Liver (tissue), 9 donors: ENCODE results near the gene TTLL4. TPM values are rescaled to one million over a fixed set of nuclear protein-coding genes. Genes with fewer than 3 reads are reported as not detected.
A peak's percentile ranks its signal among the peaks of the same experiment; 100 is the strongest.

ENCODE experiments used
- DNase-seq: peaks from one replicate; pipeline ENCODE4 v3.0.0-alpha.2; 2017; ENCODE audit warnings: low spot score
- H3K27ac ChIP-seq, 2 donors: one replicate each; pipeline ENCODE4 v1.7.0; 2013; ENCODE audit warnings: inconsistent platforms in 2 of 2, low read length in 2 of 2, control low read depth in 1 of 2, low read depth in 1 of 2, mild to moderate bottlenecking in 1 of 2
- H3K27me3 ChIP-seq, 4 donors: one replicate each; pipeline versions ENCODE4 v1.6.1 to v1.7.0; 2013; ENCODE audit warnings: low read length in 3 of 4, inconsistent platforms in 1 of 4, mild to moderate bottlenecking in 1 of 4, moderate library complexity in 1 of 4; ENCODE audit not compliant: control insufficient read depth in 4 of 4, insufficient read depth in 4 of 4
- H3K36me3 ChIP-seq, 4 donors: one replicate each; pipeline versions ENCODE4 v1.6.1 to v1.7.0; 2013; ENCODE audit warnings: low read length in 3 of 4, mild to moderate bottlenecking in 3 of 4, low read depth in 1 of 4, moderate library complexity in 1 of 4; ENCODE audit not compliant: control insufficient read depth in 4 of 4, insufficient read depth in 3 of 4
- H3K4me1 ChIP-seq, 4 donors: one replicate each; pipeline versions ENCODE4 v1.6.1 to v1.7.0; 2013; ENCODE audit warnings: low read length in 3 of 4, mild to moderate bottlenecking in 3 of 4, moderate library complexity in 1 of 4; ENCODE audit not compliant: control insufficient read depth in 4 of 4, insufficient read depth in 4 of 4
- H3K4me3 ChIP-seq, 3 donors: one replicate each; pipeline versions ENCODE4 v1.6.1 to v1.7.0; 2013; ENCODE audit warnings: low read length in 3 of 3, control low read depth in 1 of 3, low read depth in 1 of 3, mild to moderate bottlenecking in 1 of 3
- H3K9ac ChIP-seq, 2 donors: one replicate each; pipeline ENCODE4 v1.7.0; 2013; ENCODE audit warnings: low read length in 2 of 2, mild to moderate bottlenecking in 2 of 2, moderate library complexity in 2 of 2, control low read depth in 1 of 2, low read depth in 1 of 2
- H3K9me3 ChIP-seq, 4 donors: one replicate each; pipeline versions ENCODE4 v1.6.1 to v1.7.0; 2013; ENCODE audit warnings: low read length in 3 of 4; ENCODE audit not compliant: control insufficient read depth in 4 of 4
- CTCF ChIP-seq: fragments of 150-350 bp; IDR thresholded peaks from 2 replicates; pipeline ENCODE4 v1.5.1; 2017; ENCODE audit warnings: improper control_type of control experiment, low read depth, low read length; ENCODE audit not compliant: missing input control
- FOXA2 ChIP-seq: IDR thresholded peaks from 2 replicates; pipeline ENCODE4 v1.6.1; 2016; ENCODE audit warnings: antibody characterized with exemption
- JUND ChIP-seq, 2 donors: IDR thresholded peaks; 2 replicates each; pipeline ENCODE4 v1.6.1; 2016; ENCODE audit warnings: antibody characterized with exemption in 2 of 2
- NR2F2 ChIP-seq: IDR thresholded peaks from 2 replicates; pipeline ENCODE4 v1.6.1; 2016; ENCODE audit warnings: antibody characterized with exemption
- RAD21 ChIP-seq, 2 donors: IDR thresholded peaks; 2 replicates each; pipeline ENCODE4 v1.6.1; 2016; ENCODE audit warnings: antibody characterized with exemption in 2 of 2, mild to moderate bottlenecking in 2 of 2
- RXRA ChIP-seq, 2 donors: IDR thresholded peaks; 2 replicates each; pipeline ENCODE4 v1.6.1; 2017 to 2018; ENCODE audit warnings: antibody characterized with exemption in 2 of 2, mild to moderate bottlenecking in 1 of 2
- YY1 ChIP-seq: IDR thresholded peaks from 2 replicates; pipeline ENCODE4 v1.6.1; 2016; ENCODE audit warnings: antibody characterized with exemption, mild to moderate bottlenecking
- WGBS: extraction: QIAGEN DNeasy Blood & Tissue Kit; methylation state at CpG from one replicate; pipeline ENCODE4 v1.1.7; 2013; 5-methylcytosine and 5-hydroxymethylcytosine counted together
- polyA plus RNA-seq, 2 donors: library from polyadenylated mRNA; stranded (reverse) in 1 of 2; unstranded in 1 of 2; fragments of 200-250 nt in 1 of 2; fragments of >200 nt in 1 of 2; fragmentation: Nextera tagmentation in 1 of 2; extraction: Ambion mirVana in 1 of 2; gene quantifications; one replicate each; pipeline versions ENCODE4 v1.2.1 to v1.2.3, GENCODE V29; 2013 to 2015
- total RNA-seq, 2 donors: library from RNA; depleted of rRNA; stranded (reverse); fragments of >200 nt; gene quantifications; one replicate each; pipeline ENCODE4 v1.2.3, GENCODE V29; 2014
- TF ChIP-seq, protein P1 (sequence below): IDR thresholded peaks from 2 replicates; pipeline ENCODE4 v1.6.1; 2016; ENCODE audit warnings: antibody characterized with exemption
- TF ChIP-seq, protein P2 (sequence below): IDR thresholded peaks from 2 replicates; pipeline ENCODE4 v1.6.1; 2016; ENCODE audit warnings: antibody characterized with exemption
- TF ChIP-seq, protein P3 (sequence below): IDR thresholded peaks from 2 replicates; pipeline ENCODE4 v1.6.1; 2016; ENCODE audit warnings: antibody characterized with exemption
- donor health status: healthy.
- donor health status: healthy.
- donor health status: healthy.
- donor health status: healthy.
- donor health status: healthy.

The TTLL4 gene
- total and polyA plus RNA-seq, 4 donors, result 5.7 to 14.0 (median 6.6) TPM

DNA sequence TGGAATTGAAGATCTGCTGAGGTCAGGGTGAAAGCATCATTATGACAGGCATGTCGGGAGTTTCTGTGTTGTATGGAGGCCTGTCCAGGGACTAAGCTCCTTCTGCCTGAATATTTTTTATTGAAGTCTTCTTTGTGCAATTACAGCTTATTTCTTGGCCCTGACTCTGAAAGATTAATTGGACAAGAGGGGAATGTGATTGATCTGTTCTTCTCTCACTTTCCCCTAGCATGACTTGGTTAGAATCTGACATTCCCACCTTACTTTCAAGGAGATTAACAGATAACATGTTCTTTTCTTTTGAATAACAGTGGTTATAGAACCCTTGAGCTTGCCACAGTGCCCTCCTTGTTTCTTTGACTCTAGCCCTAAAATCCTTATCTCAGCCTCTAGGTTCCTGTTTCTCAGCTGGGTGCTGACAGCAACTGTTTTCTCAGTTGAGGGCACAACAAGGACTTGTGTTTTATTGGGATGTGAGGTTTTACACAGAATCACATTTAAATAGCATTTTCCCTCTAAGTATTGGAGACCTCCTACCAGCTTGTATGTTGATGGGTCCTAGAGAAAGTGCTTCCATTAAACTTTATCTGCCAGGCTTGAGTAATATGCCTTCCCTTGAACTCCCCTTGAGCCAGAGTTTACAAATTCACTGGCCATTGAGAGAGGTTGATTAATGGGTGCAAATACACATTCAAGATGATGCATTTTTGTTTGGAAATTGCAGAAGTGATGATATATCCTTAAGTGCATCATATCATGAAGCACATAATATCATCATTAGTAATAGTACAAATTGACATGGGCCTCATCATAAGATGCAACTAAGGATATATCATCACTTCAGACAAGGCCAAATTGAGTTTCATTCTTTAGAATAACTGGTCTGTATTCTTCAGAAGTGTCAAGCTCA lies 12.5 kb downstream of the TTLL4 start:
- no peak for DNase-seq
- Histone ChIP-seq H3K9ac (no peak overlapping the region), H3K27ac (no peak overlapping the region), H3K9me3 (peaks cover 0 to 4% (median under 1%) of the 10 kb centered on the region in 4 donors), H3K4me3 (no peak overlapping the region), H3K36me3 (no peaks in the 10 kb centered on the region), H3K27me3 (no peaks in the 10 kb centered on the region), H3K4me1 (peaks cover 3 to 9% (median 8%) of the 10 kb centered on the region in 4 donors)
- no peak for TF ChIP-seq RXRA (IDR thresholded peaks at IDR 0.05)
- no peak for TF ChIP-seq FOXA2
- TF ChIP-seq NR2F2, result no peak
- TF ChIP-seq, protein P1, sequence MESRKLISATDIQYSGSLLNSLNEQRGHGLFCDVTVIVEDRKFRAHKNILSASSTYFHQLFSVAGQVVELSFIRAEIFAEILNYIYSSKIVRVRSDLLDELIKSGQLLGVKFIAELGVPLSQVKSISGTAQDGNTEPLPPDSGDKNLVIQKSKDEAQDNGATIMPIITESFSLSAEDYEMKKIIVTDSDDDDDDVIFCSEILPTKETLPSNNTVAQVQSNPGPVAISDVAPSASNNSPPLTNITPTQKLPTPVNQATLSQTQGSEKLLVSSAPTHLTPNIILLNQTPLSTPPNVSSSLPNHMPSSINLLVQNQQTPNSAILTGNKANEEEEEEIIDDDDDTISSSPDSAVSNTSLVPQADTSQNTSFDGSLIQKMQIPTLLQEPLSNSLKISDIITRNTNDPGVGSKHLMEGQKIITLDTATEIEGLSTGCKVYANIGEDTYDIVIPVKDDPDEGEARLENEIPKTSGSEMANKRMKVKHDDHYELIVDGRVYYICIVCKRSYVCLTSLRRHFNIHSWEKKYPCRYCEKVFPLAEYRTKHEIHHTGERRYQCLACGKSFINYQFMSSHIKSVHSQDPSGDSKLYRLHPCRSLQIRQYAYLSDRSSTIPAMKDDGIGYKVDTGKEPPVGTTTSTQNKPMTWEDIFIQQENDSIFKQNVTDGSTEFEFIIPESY, result no peak
- TF ChIP-seq, protein P2, sequence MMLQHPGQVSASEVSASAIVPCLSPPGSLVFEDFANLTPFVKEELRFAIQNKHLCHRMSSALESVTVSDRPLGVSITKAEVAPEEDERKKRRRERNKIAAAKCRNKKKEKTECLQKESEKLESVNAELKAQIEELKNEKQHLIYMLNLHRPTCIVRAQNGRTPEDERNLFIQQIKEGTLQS, result no peak
- whole genome bisulfite sequencing, result 89% methylated on average over 1 of the region's 1 CpG

GRCh38 chr2:218726004-218726574 lies 15.5 kb downstream of the TTLL4 start:
- Histone ChIP-seq H3K9ac (no peak overlapping the region), H3K4me3 (no peak overlapping the region), H3K9me3 (peaks cover 0 to 4% (median under 1%) of the 10 kb centered on the region in 4 donors), H3K4me1 (peaks cover 3 to 8% (median 8%) of the 10 kb centered on the region in 4 donors), H3K36me3 (no peaks in the 10 kb centered on the region), H3K27me3 (no peaks in the 10 kb centered on the region), H3K27ac (no peak overlapping the region)
- 97% methylated on average over 6 of the region's 6 CpGs for WGBS
- TF ChIP-seq, protein P3, sequence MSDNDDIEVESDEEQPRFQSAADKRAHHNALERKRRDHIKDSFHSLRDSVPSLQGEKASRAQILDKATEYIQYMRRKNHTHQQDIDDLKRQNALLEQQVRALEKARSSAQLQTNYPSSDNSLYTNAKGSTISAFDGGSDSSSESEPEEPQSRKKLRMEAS, result no peak
- no peak for TF ChIP-seq JUND (IDR thresholded peaks at IDR 0.05)
- no peak for TF ChIP-seq RXRA (IDR thresholded peaks at IDR 0.05)
- no peak for DNase-seq

DNA sequence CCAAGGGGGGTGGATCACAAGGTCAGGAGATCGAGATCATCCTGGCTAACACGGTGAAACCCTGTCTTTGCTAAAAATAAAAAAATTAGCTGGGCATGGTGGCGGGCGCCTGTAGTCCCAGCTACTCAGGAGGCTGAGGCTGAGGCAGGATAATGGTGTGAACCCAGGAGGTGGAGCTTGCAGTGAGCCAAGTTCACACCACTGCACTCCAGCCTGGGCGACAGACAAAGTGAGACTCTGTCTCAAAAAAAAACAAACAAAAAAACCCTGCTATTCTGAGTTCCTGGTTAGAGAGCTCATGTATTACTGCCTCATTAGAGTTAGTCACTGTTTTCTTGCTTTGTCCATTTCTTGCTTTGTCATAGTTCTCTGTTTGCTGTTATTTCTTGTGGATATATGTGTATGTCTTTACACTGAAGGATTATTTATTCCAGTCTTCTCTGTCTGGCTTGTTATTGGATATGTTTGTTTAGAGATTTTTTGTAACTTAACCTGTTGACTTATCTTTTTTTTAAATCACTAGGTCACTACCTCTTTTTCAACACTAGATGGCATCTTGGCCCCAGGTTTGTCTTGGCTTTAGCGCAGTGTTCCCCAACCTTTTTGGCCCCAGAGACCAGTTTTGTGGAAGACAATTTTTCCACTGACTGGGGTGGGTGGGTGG lies 17.0 kb downstream of the TTLL4 start:
- H3K9me3 ChIP-seq, result peaks cover 0 to 4% (median under 1%) of the 10 kb centered on the region in 4 donors
- no peak overlapping the region for H3K27ac ChIP-seq
- no peak overlapping the region for H3K9ac ChIP-seq
- H3K4me3 ChIP-seq, result no peak overlapping the region
- WGBS, result 94% methylated on average over 6 of the region's 6 CpGs
- peak; percentile 73 for TF ChIP-seq CTCF
- TF ChIP-seq YY1, result no peak
- peak; percentile 78 to 87 for TF ChIP-seq RAD21 (IDR thresholded peaks at IDR 0.05)
- no peak for DNase-seq
- H3K4me1 ChIP-seq, result peaks cover 0 to 12% (median 8%) of the 10 kb centered on the region in 4 donors
- no peaks in the 10 kb centered on the region for H3K27me3 ChIP-seq
- no peaks in the 10 kb centered on the region for H3K36me3 ChIP-seq
